HG03045 (cell line): ENCODE measurements around the gene OVCA2.

Experiments used
- ATAC-seq: cut with Tn5 transposase; IDR thresholded peaks from one replicate; pipeline ENCODE4 v1.9.1; 2021; ENCODE audit warnings: mild to moderate bottlenecking, moderate library complexity; ENCODE audit not compliant: unreplicated experiment

Gene OVCA2

GRCh38 chr17:2030779-2031163, 11.1 kb upstream of the OVCA2 start:
- no peak for ATAC-seq

GRCh38 chr17:2033153-2033552, 8.7 kb upstream of the OVCA2 start:
- no peak for ATAC-seq

- no peak for ATAC-seq
Observed at GRCh38 chr17:2034157-2034556, 7.7 kb upstream of the OVCA2 start.

- ATAC-seq = no peak
Observed at GRCh38 chr17:2034806-2035540, 6.8 kb upstream of the OVCA2 start.

GRCh38 chr17:2035541-2036488, 6.0 kb upstream of the OVCA2 start:
- no peak for ATAC-seq

GRCh38 chr17:2037155-2037554, 4.7 kb upstream of the OVCA2 start:
- ATAC-seq = no peak

- ATAC-seq = no peak
Observed at GRCh38 chr17:2040219-2040827, 1.5 kb upstream of the OVCA2 start.

- ATAC-seq = no peak
Observed at GRCh38 chr17:2040942-2041560, 771 bp upstream of the OVCA2 start.

GRCh38 chr17:2042390-2042847, 597 bp downstream of the OVCA2 start:
- no peak for ATAC-seq

GRCh38 chr17:2042933-2043332, 1.1 kb downstream of the OVCA2 start:
- no peak for ATAC-seq

- ATAC-seq = no peak
Observed at GRCh38 chr17:2043785-2044184, 2.0 kb downstream of the OVCA2 start.

GRCh38 chr17:2044263-2044894, 2.6 kb downstream of the OVCA2 start:
- no peak for ATAC-seq

GRCh38 chr17:2047590-2047989, 5.8 kb downstream of the OVCA2 start:
- ATAC-seq = no peak

- no peak for ATAC-seq
Observed at GRCh38 chr17:2048805-2049204, 7.0 kb downstream of the OVCA2 start.

- peak; percentile 43 for ATAC-seq
Observed at GRCh38 chr17:2049333-2050299, 7.8 kb downstream of the OVCA2 start.

- ATAC-seq = peak; percentile 18
Observed at GRCh38 chr17:2050300-2051060, 8.7 kb downstream of the OVCA2 start.

- no peak for ATAC-seq
Observed at GRCh38 chr17:2051061-2051932, 9.5 kb downstream of the OVCA2 start.
